ENCODE results near the gene ALDH8A1.

Gene ALDH8A1, protein sequence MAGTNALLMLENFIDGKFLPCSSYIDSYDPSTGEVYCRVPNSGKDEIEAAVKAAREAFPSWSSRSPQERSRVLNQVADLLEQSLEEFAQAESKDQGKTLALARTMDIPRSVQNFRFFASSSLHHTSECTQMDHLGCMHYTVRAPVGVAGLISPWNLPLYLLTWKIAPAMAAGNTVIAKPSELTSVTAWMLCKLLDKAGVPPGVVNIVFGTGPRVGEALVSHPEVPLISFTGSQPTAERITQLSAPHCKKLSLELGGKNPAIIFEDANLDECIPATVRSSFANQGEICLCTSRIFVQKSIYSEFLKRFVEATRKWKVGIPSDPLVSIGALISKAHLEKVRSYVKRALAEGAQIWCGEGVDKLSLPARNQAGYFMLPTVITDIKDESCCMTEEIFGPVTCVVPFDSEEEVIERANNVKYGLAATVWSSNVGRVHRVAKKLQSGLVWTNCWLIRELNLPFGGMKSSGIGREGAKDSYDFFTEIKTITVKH

GRCh38 chr6:134949927-134950326, at the start of gene ALDH8A1:
Gene ALDH8A1 (minus strand): TSS chr6:134950101. CDS start chr6:134950053, 48 bp downstream.
- TF ChIP-seq NFIC (IDR thresholded peaks at IDR 0.05) (no peak), EP300 (IDR thresholded peaks at IDR 0.05; ENCODE audit: borderline replicate concordance) (no peak), RAD21 (IDR thresholded peaks at IDR 0.05; ENCODE audit: low read depth) (no peak), YY1 (IDR thresholded peaks at IDR 0.05; ENCODE audit: low read depth) (no peak), CREB1 (IDR thresholded peaks at IDR 0.05; ENCODE audit: low read depth) (no peak), TCF12 (IDR thresholded peaks at IDR 0.05; ENCODE audit: low read depth) (no peak), EGR1 (IDR thresholded peaks at IDR 0.05) (no peak), CEBPB (IDR thresholded peaks at IDR 0.05) (no peak), FOXM1 (IDR thresholded peaks at IDR 0.05; ENCODE audit: borderline replicate concordance, low read depth) (no peak), ZBTB7A (IDR thresholded peaks at IDR 0.05; ENCODE audit: low read depth) (no peak), TAF1 (IDR thresholded peaks at IDR 0.05; ENCODE audit: low read depth) (no peak), TEAD4 (IDR thresholded peaks at IDR 0.05) (no peak), USF1 (IDR thresholded peaks at IDR 0.05) (no peak)
- TF ChIP-seq, protein P1, sequence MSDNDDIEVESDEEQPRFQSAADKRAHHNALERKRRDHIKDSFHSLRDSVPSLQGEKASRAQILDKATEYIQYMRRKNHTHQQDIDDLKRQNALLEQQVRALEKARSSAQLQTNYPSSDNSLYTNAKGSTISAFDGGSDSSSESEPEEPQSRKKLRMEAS (IDR thresholded peaks at IDR 0.05), result no peak
- TF ChIP-seq, protein P2, sequence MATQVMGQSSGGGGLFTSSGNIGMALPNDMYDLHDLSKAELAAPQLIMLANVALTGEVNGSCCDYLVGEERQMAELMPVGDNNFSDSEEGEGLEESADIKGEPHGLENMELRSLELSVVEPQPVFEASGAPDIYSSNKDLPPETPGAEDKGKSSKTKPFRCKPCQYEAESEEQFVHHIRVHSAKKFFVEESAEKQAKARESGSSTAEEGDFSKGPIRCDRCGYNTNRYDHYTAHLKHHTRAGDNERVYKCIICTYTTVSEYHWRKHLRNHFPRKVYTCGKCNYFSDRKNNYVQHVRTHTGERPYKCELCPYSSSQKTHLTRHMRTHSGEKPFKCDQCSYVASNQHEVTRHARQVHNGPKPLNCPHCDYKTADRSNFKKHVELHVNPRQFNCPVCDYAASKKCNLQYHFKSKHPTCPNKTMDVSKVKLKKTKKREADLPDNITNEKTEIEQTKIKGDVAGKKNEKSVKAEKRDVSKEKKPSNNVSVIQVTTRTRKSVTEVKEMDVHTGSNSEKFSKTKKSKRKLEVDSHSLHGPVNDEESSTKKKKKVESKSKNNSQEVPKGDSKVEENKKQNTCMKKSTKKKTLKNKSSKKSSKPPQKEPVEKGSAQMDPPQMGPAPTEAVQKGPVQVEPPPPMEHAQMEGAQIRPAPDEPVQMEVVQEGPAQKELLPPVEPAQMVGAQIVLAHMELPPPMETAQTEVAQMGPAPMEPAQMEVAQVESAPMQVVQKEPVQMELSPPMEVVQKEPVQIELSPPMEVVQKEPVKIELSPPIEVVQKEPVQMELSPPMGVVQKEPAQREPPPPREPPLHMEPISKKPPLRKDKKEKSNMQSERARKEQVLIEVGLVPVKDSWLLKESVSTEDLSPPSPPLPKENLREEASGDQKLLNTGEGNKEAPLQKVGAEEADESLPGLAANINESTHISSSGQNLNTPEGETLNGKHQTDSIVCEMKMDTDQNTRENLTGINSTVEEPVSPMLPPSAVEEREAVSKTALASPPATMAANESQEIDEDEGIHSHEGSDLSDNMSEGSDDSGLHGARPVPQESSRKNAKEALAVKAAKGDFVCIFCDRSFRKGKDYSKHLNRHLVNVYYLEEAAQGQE (IDR thresholded peaks at IDR 0.05; ENCODE audit: low read depth), result no peak

- TF ChIP-seq TCF12 (IDR thresholded peaks at IDR 0.05; ENCODE audit: low read depth), result no peak
- TF ChIP-seq YY1 (IDR thresholded peaks at IDR 0.05; ENCODE audit: low read depth), result no peak
- no peak for TF ChIP-seq FOXM1 (IDR thresholded peaks at IDR 0.05; ENCODE audit: borderline replicate concordance, low read depth)
Observed at GRCh38 chr6:134999107-134999506, 49.2 kb upstream of the ALDH8A1 start.

- TF ChIP-seq, protein P1 (IDR thresholded peaks at IDR 0.05), result no peak
- no peak for TF ChIP-seq TAF1 (IDR thresholded peaks at IDR 0.05; ENCODE audit: low read depth)
- no peak for TF ChIP-seq EGR1 (IDR thresholded peaks at IDR 0.05)
- no peak for TF ChIP-seq USF1 (IDR thresholded peaks at IDR 0.05)
- TF ChIP-seq FOXM1 (IDR thresholded peaks at IDR 0.05; ENCODE audit: borderline replicate concordance, low read depth), result no peak
- TF ChIP-seq TCF12 (IDR thresholded peaks at IDR 0.05; ENCODE audit: low read depth), result no peak
- TF ChIP-seq YY1 (IDR thresholded peaks at IDR 0.05; ENCODE audit: low read depth), result no peak
- no peak for TF ChIP-seq CREB1 (IDR thresholded peaks at IDR 0.05; ENCODE audit: low read depth)
- no peak for TF ChIP-seq ZBTB7A (IDR thresholded peaks at IDR 0.05; ENCODE audit: low read depth)
- TF ChIP-seq, protein P2 (IDR thresholded peaks at IDR 0.05; ENCODE audit: low read depth), result no peak
- no peak for TF ChIP-seq EP300 (IDR thresholded peaks at IDR 0.05; ENCODE audit: borderline replicate concordance)
- no peak for TF ChIP-seq CEBPB (IDR thresholded peaks at IDR 0.05)
- TF ChIP-seq NFIC (IDR thresholded peaks at IDR 0.05), result no peak
- TF ChIP-seq TEAD4 (IDR thresholded peaks at IDR 0.05), result no peak
- TF ChIP-seq RAD21 (IDR thresholded peaks at IDR 0.05; ENCODE audit: low read depth), result no peak
Observed at GRCh38 chr6:134997133-134997995, 47.5 kb upstream of the ALDH8A1 start.

DNA sequence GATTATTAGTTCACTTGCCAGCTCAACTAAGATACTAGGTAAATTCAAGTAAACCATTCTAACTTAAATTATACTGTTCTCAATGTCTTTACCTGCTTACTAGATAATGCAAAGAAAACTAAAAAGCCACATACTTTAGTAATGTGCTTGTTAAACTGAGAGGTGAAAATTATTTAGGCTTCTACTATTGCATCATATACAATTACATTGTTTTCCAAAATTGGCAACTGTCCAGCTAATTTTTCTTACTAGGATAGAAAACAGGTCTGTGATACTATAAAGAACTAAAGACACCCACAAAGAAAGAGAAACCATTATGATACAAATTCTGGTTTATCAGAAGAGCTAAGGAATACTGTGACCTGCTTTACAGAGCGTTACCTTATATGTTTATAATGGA, 45.6 kb upstream of the ALDH8A1 start:
- TF ChIP-seq EP300 (IDR thresholded peaks at IDR 0.05; ENCODE audit: borderline replicate concordance) (no peak), NFIC (IDR thresholded peaks at IDR 0.05) (peak; percentile 70), TEAD4 (IDR thresholded peaks at IDR 0.05) (no peak), USF1 (IDR thresholded peaks at IDR 0.05) (no peak), CEBPB (IDR thresholded peaks at IDR 0.05) (peak; percentile 74), TAF1 (IDR thresholded peaks at IDR 0.05; ENCODE audit: low read depth) (no peak), TCF12 (IDR thresholded peaks at IDR 0.05; ENCODE audit: low read depth) (no peak), ZBTB7A (IDR thresholded peaks at IDR 0.05; ENCODE audit: low read depth) (no peak), EGR1 (IDR thresholded peaks at IDR 0.05) (no peak), CREB1 (IDR thresholded peaks at IDR 0.05; ENCODE audit: low read depth) (no peak), YY1 (IDR thresholded peaks at IDR 0.05; ENCODE audit: low read depth) (no peak), FOXM1 (IDR thresholded peaks at IDR 0.05; ENCODE audit: borderline replicate concordance, low read depth) (no peak), RAD21 (IDR thresholded peaks at IDR 0.05; ENCODE audit: low read depth) (no peak)
- TF ChIP-seq, protein P2 (IDR thresholded peaks at IDR 0.05; ENCODE audit: low read depth), result no peak
- TF ChIP-seq, protein P1 (IDR thresholded peaks at IDR 0.05), result no peak
